ENCODE data around the gene CTF1.
"Not testable (repeated sequence)": the region's sequence is repeated elsewhere in the genome, so short reads cannot be mapped to it uniquely, and the experiment has no call there.

CTF1 gene

GRCh38 chr16:30930160-30930571, 33.8 kb downstream of the CTF1 start:
- no peak for DNase-seq (ENCODE audit: low read depth)

GRCh38 chr16:30931068-30931650, 34.7 kb downstream of the CTF1 start:
- no peak for DNase-seq (ENCODE audit: low read depth)

- peak; percentile 56 for DNase-seq (ENCODE audit: low read depth)
These were observed 38.6 kb downstream of the CTF1 start for GRCh38 chr16:30934827-30935557.

GRCh38 chr16:30937692-30938091, 41.3 kb downstream of the CTF1 start:
- no peak for DNase-seq (ENCODE audit: low read depth)

- DNase-seq (ENCODE audit: low read depth), result not testable (repeated sequence)
These were observed 43.2 kb downstream of the CTF1 start for GRCh38 chr16:30939571-30939970.

GRCh38 chr16:30941600-30942425, 45.4 kb downstream of the CTF1 start:
- peak; percentile 79 for DNase-seq (ENCODE audit: low read depth)

GRCh38 chr16:30942426-30942806, 46.0 kb downstream of the CTF1 start:
- no peak for DNase-seq (ENCODE audit: low read depth)

- DNase-seq (ENCODE audit: low read depth), result no peak
These were observed 47.9 kb downstream of the CTF1 start for GRCh38 chr16:30944352-30944751.

- no peak for DNase-seq (ENCODE audit: low read depth)
These were observed 50.5 kb downstream of the CTF1 start for GRCh38 chr16:30946671-30947540.

- DNase-seq (ENCODE audit: low read depth), result no peak
These were observed 51.1 kb downstream of the CTF1 start for GRCh38 chr16:30947541-30947858.

- peak; percentile 98 for DNase-seq (ENCODE audit: low read depth)
These were observed 51.6 kb downstream of the CTF1 start for GRCh38 chr16:30947859-30948666.

GRCh38 chr16:30948667-30949649, 52.5 kb downstream of the CTF1 start, which contains the start of gene ORAI3:
TSS of gene ORAI3 (plus strand) at chr16:30949068. CDS start at chr16:30949290, 222 bp downstream.
- peak; percentile 74 for DNase-seq (ENCODE audit: low read depth)

GRCh38 chr16:30949650-30950515, 53.5 kb downstream of the CTF1 start:
- DNase-seq (ENCODE audit: low read depth), result peak; percentile 86

GRCh38 chr16:30950516-30951065, 54.2 kb downstream of the CTF1 start:
- no peak for DNase-seq (ENCODE audit: low read depth)

GRCh38 chr16:30951193-30951592, 54.8 kb downstream of the CTF1 start:
- DNase-seq (ENCODE audit: low read depth), result no peak

GRCh38 chr16:30951750-30952149, 55.3 kb downstream of the CTF1 start:
- DNase-seq (ENCODE audit: low read depth), result peak; percentile 54

- no peak for DNase-seq (ENCODE audit: low read depth)
These were observed 56.7 kb downstream of the CTF1 start for GRCh38 chr16:30953111-30953510.

All from EH (cell line).